ENCODE data around the gene NEK7. TPM values are rescaled to one million over a fixed set of nuclear protein-coding genes. Genes with fewer than 3 reads are reported as not detected.

NEK7 gene
- total and polyA plus RNA-seq, 9 of the 15 experiments (the other 6 are each of a cell fraction or from before 2014, with no cell fraction given), result 8.5 to 37.3 (median 27.7) TPM

- no peak for TF ChIP-seq ZNF583 (CRISPR knock-in tag; IDR thresholded peaks at IDR 0.05)
- no peak for TF ChIP-seq ZNF253 (CRISPR knock-in tag; conservative IDR thresholded peaks at IDR 0.05)
- TF ChIP-seq HINFP (tag; conservative IDR thresholded peaks at IDR 0.05; ENCODE audit: low read depth), result no peak
- no peak for TF ChIP-seq SRSF3 (IDR thresholded peaks at IDR 0.05; ENCODE audit: insufficient read depth, low read length)
- no peak for TF ChIP-seq RUNX1 (IDR thresholded peaks at IDR 0.05; ENCODE audit: low read depth)
- 0 out of 2 replicates have a peak, but pooled peaks have one; percentile 20 for TF ChIP-seq PHB (CRISPR knock-in tag; IDR thresholded peaks at IDR 0.05)
- TF ChIP-seq SNRNP70 (optimal IDR thresholded peaks at IDR 0.05; ENCODE audit: low read depth, low read length), result no peak
- TF ChIP-seq E2F6 (IDR thresholded peaks at IDR 0.05; ENCODE audit: borderline replicate concordance in 1 of 2, extremely low read depth in 1 of 2, insufficient read depth in 1 of 2, insufficient read length in 1 of 2, low read depth in 1 of 2, low read length in 1 of 2, poor library complexity in 1 of 2, severe bottlenecking in 1 of 2), result peak in 1 of 2 experiments; percentile 60
- no peak for TF ChIP-seq ZC3H8 (IDR thresholded peaks at IDR 0.05)
- TF ChIP-seq ZC3H11A (IDR thresholded peaks at IDR 0.05; ENCODE audit: low read depth, low read length), result no peak
These were observed at the start of gene NEK7 (continued) for GRCh38 chr1:198156745-198157240.
